RWPE1 (cell line): ENCODE results near the gene PLOD1.

Source experiments
- CTCF ChIA-PET: fragments of 350-600 bp; sonication (Branson Sonifier 250); formaldehyde crosslinking; extraction: SDS; loops from one replicate; lab custom pipeline; 2021; lab: Yijun Ruan, JAX
- POLR2A ChIA-PET: fragments of 400-600 bp; formaldehyde crosslinking; extraction: SDS; loops from one replicate; lab custom pipeline; 2020; ENCODE audit warnings: antibody characterized with exemption; ENCODE audit not compliant: low non-redundant PET; lab: Yijun Ruan, JAX
- DNase-seq: peaks from one replicate; pipeline ENCODE4 v3.0.0; 2012; ENCODE audit warnings: low spot score
- H3K27ac ChIP-seq: fragments of 450-650 bp; 2 replicates; pipeline ENCODE4 v1.5.1; 2017
- CTCF ChIP-seq: fragments of 450-650 bp; conservative IDR thresholded peaks from 2 replicates; pipeline ENCODE4 v1.5.1; 2017; ENCODE audit warnings: low read depth, mild to moderate bottlenecking

The PLOD1 gene

GRCh38 chr1:11951901-11952300 lies 17.4 kb downstream of the PLOD1 start:
- CTCF ChIA-PET: no interaction called here
- POLR2A ChIA-PET: interaction anchor here (1.1 kb wide), 1 partner anchor 42 kb away, joined by 3 read pairs; no protein-coding TSS in a partner anchor
- no peak overlapping the region for H3K27ac ChIP-seq
- TF ChIP-seq CTCF: no peak
- no peak for DNase-seq

- TF ChIP-seq CTCF: no peak
- POLR2A ChIA-PET: interaction anchor here (1.1 kb wide), 1 partner anchor 43 kb away, joined by 3 read pairs; no protein-coding TSS in a partner anchor
- no peak overlapping the region; the same call in 1 of the 2 replicates for H3K27ac ChIP-seq
- no peak for DNase-seq
- CTCF ChIA-PET: no interaction called here
These were observed 18.1 kb downstream of the PLOD1 start for GRCh38 chr1:11952455-11953109.

GRCh38 chr1:11955221-11955620 lies 20.7 kb downstream of the PLOD1 start:
- DNase-seq: no peak
- CTCF ChIA-PET: no interaction called here
- TF ChIP-seq CTCF: no peak

GRCh38 chr1:11957398-11957797 lies 22.9 kb downstream of the PLOD1 start:
- ChIA-PET CTCF (interaction anchor here (0.5 kb wide), 1 partner anchor 1723 kb away, joined by 3 read pairs; no protein-coding TSS in a partner anchor), POLR2A (no interaction called here)
- no peak for DNase-seq
- H3K27ac ChIP-seq: peak overlapping the region; percentile 2; the same call in 1 of the 2 replicates
- TF ChIP-seq CTCF: no peak

More at GRCh38 chr1:11955221-11955620, 20.7 kb downstream of the PLOD1 start:
- POLR2A ChIA-PET: no interaction called here
- H3K27ac ChIP-seq: peak overlapping the region; percentile 17

GRCh38 chr1:11957897-11958296 lies 23.4 kb downstream of the PLOD1 start:
- TF ChIP-seq CTCF: no peak
- CTCF ChIA-PET: no interaction called here

GRCh38 chr1:11960276-11960675 lies 25.8 kb downstream of the PLOD1 start:
- POLR2A ChIA-PET: no interaction called here
- peak overlapping the region; percentile 42 for H3K27ac ChIP-seq
- TF ChIP-seq CTCF: no peak

More at GRCh38 chr1:11957897-11958296, 23.4 kb downstream of the PLOD1 start:
- POLR2A ChIA-PET: no interaction called here
- peak overlapping the region; percentile 3; the same call in 1 of the 2 replicates for H3K27ac ChIP-seq
- DNase-seq: no peak

More at GRCh38 chr1:11960276-11960675, 25.8 kb downstream of the PLOD1 start:
- no peak for DNase-seq
- CTCF ChIA-PET: interaction anchor here (0.6 to 0.8 kb wide), 2 partner anchors 43 to 122 kb away, joined by 4 read pairs; no protein-coding TSS in a partner anchor
